Parathyroid adenoma (tissue), 2 donors: Measurements from ENCODE around the gene AP1S1.
"Not testable (repeated sequence)": the region's sequence is repeated elsewhere in the genome, so short reads cannot be mapped to it uniquely, and the experiment has no call there.

Source experiments
- H2AFZ ChIP-seq: fragments of 300-600 bp; sonication (generic); one replicate; pipeline ENCODE4 v1.7.0; 2017; ENCODE audit warnings: antibody characterized with exemption, mild to moderate bottlenecking
- H3K27ac ChIP-seq: fragments of 300-600 bp; sonication (generic); one replicate; pipeline ENCODE4 v1.7.0; 2017
- H3K27me3 ChIP-seq: fragments of 300-600 bp; sonication (generic); one replicate; pipeline ENCODE4 v1.7.0; 2017; ENCODE audit warnings: low read length; ENCODE audit not compliant: control insufficient read depth, insufficient read depth
- H3K36me3 ChIP-seq: fragments of 300-600 bp; sonication (generic); one replicate; pipeline ENCODE4 v1.7.0; 2017; ENCODE audit warnings: low read length; ENCODE audit not compliant: control insufficient read depth, insufficient read depth
- H3K4me1 ChIP-seq: fragments of 300-600 bp; sonication (generic); one replicate; pipeline ENCODE4 v1.7.0; 2017; ENCODE audit warnings: control low read depth
- H3K4me2 ChIP-seq: fragments of 300-600 bp; sonication (generic); one replicate; pipeline ENCODE4 v1.7.0; 2017; ENCODE audit warnings: low read length
- H3K4me3 ChIP-seq: fragments of 300-600 bp; sonication (generic); one replicate; pipeline ENCODE4 v1.7.0; 2017; ENCODE audit warnings: low read depth, low read length
- H3K79me2 ChIP-seq: fragments of 300-600 bp; sonication (generic); one replicate; pipeline ENCODE4 v1.7.0; 2017; ENCODE audit warnings: control low read depth
- H3K9ac ChIP-seq: fragments of 300-600 bp; sonication (generic); one replicate; pipeline ENCODE4 v1.7.0; 2017; ENCODE audit warnings: mild to moderate bottlenecking
- H3K9me3 ChIP-seq: fragments of 300-600 bp; sonication (generic); one replicate; pipeline ENCODE4 v1.7.0; 2017; ENCODE audit warnings: low read length; ENCODE audit not compliant: control insufficient read depth
- CTCF ChIP-seq: fragments of 300-600 bp; sonication (generic); IDR thresholded peaks from one replicate; pipeline ENCODE4 v1.7.0; 2017; ENCODE audit warnings: antibody characterized with exemption, mild to moderate bottlenecking
- donor health status: primary hyperparathyroidism.

Gene AP1S1

DNA sequence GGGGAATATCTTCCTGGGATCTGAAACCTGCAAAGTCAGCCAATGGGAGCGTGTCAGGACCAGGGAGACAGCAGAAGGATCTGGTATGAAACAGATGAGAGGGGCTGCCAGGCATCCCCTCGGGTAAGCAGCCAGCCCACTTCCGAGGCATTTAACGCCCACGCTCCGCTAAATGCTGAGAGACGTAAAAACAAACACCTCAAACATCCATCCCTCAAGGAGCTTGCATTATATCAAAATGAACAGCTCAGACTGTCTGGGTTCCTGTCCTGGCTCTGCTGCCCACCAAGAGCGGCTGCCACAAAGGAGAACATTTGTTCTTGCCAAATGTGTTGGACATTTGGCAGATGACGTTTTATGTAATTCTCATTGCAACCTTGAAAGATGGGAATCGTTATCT lies 34.4 kb upstream of the AP1S1 start:
- H3K9me3 ChIP-seq = no peaks in the 10 kb centered on the region

GRCh38 chr7:101120315-101120714 lies 34.0 kb upstream of the AP1S1 start:
- Histone ChIP-seq H3K4me2 (no peak overlapping the region), H3K9ac (no peak overlapping the region), H2AFZ (no peak overlapping the region), H3K27ac (no peak overlapping the region), H3K79me2 (no peaks in the 10 kb centered on the region), H3K9me3 (no peaks in the 10 kb centered on the region), H3K36me3 (no peaks in the 10 kb centered on the region), H3K4me3 (no peak overlapping the region), H3K27me3 (no peaks in the 10 kb centered on the region), H3K4me1 (no peaks in the 10 kb centered on the region)
- no peak for TF ChIP-seq CTCF

More for the DNA sequence above, 34.4 kb upstream of the AP1S1 start:
- Histone ChIP-seq H3K27ac (no peak overlapping the region), H3K9ac (no peak overlapping the region), H2AFZ (no peak overlapping the region), H3K4me3 (no peak overlapping the region), H3K36me3 (no peaks in the 10 kb centered on the region), H3K27me3 (no peaks in the 10 kb centered on the region), H3K4me1 (no peaks in the 10 kb centered on the region), H3K79me2 (no peaks in the 10 kb centered on the region), H3K4me2 (no peak overlapping the region)
- no peak for TF ChIP-seq CTCF

- not testable (repeated sequence) for H3K4me1 ChIP-seq
Measured at GRCh38 chr7:101121631-101121990, 32.7 kb upstream of the AP1S1 start.

GRCh38 chr7:101121991-101122932 lies 32.0 kb upstream of the AP1S1 start:
- no peaks in the 10 kb centered on the region for H3K9me3 ChIP-seq
- H3K4me1 ChIP-seq = peaks cover 8% of the 10 kb centered on the region
- H3K27ac ChIP-seq = peak overlapping the region; percentile 5
- H3K27me3 ChIP-seq = no peaks in the 10 kb centered on the region
- H2AFZ ChIP-seq = peak overlapping the region; percentile 88
- peak overlapping the region; percentile 14 for H3K4me3 ChIP-seq
- TF ChIP-seq CTCF = no peak
- H3K79me2 ChIP-seq = no peaks in the 10 kb centered on the region
- no peak overlapping the region for H3K9ac ChIP-seq
- no peaks in the 10 kb centered on the region for H3K36me3 ChIP-seq
- H3K4me2 ChIP-seq = peak overlapping the region; percentile 40

More at GRCh38 chr7:101121631-101121990, 32.7 kb upstream of the AP1S1 start:
- H3K36me3 ChIP-seq, H3K27me3 ChIP-seq, H3K4me2 ChIP-seq, H3K4me3 ChIP-seq, H3K9ac ChIP-seq, H3K9me3 ChIP-seq, H3K79me2 ChIP-seq: not testable (repeated sequence)
- peak overlapping the region; percentile 88 for H2AFZ ChIP-seq
- peak overlapping the region; percentile 5 for H3K27ac ChIP-seq

DNA sequence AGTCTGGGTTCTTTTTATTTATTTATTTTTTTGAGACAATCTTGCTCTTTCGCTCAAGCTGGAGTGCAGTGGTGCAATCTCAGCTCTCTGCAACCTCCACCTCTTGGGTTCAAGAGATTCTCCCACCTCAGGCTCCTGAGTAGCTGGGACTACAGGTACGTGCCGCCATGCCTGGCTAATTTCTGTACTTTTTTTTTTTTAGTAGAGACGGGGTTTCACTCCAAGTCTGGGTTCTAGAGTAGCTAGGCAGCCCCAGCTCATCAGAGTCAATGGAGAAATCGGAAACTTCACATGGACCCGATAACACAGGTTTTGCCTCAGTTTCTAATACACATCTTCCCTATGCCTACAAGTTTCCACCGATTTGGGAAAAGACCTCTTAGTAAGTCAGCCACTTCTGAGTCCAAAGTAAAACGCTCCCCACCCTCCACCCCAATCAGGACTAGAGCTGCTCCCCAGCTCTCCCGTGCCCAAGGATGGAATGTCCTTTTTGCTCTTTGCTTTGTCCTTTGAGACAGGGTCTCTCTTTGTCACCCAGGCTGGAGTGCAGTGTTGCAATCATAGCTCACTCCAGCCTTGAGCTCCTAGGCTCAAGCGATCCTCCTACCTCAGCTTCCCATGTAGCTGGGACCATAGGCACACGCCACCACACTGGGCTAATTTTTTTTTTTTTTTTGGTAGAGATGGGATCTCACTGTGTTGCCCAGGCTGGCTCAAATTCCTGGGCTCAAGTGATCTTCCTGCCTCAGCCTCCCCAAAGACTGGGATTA lies 31.2 kb upstream of the AP1S1 start:
- Histone ChIP-seq H3K27ac (no peak overlapping the region), H3K9ac (no peak overlapping the region), H3K4me2 (no peak overlapping the region), H2AFZ (no peak overlapping the region), H3K4me1 (peaks cover 8% of the 10 kb centered on the region), H3K79me2 (no peaks in the 10 kb centered on the region), H3K9me3 (no peaks in the 10 kb centered on the region), H3K4me3 (no peak overlapping the region), H3K36me3 (no peaks in the 10 kb centered on the region), H3K27me3 (no peaks in the 10 kb centered on the region)
- no peak for TF ChIP-seq CTCF
